HFF-Myc (cell line): ENCODE measurements around the gene RUFY4.

ENCODE experiments used
- DNase-seq: peaks from one replicate; pipeline ENCODE4 v3.0.0-alpha.2; 2011; ENCODE audit warnings: low read depth; ENCODE audit errors: extremely low read depth
- H3K4me3 ChIP-seq: replicated peaks from 2 replicates; pipeline ENCODE4 v1.5.1; 2011; ENCODE audit warnings: low read depth, mild to moderate bottlenecking, control low read depth, low read length
- TF ChIP-seq, protein P1 (sequence below): IDR thresholded peaks from 2 replicates; pipeline ENCODE4 v1.5.1; 2012; ENCODE audit warnings: mild to moderate bottlenecking, low read depth, low read length, control low read depth; ENCODE audit errors: missing control alignments

Gene RUFY4

GRCh38 chr2:218063896-218064295 is 5.2 kb upstream of the RUFY4 start:
- DNase-seq = no peak
- no peak overlapping the region for H3K4me3 ChIP-seq
- TF ChIP-seq, protein P1, sequence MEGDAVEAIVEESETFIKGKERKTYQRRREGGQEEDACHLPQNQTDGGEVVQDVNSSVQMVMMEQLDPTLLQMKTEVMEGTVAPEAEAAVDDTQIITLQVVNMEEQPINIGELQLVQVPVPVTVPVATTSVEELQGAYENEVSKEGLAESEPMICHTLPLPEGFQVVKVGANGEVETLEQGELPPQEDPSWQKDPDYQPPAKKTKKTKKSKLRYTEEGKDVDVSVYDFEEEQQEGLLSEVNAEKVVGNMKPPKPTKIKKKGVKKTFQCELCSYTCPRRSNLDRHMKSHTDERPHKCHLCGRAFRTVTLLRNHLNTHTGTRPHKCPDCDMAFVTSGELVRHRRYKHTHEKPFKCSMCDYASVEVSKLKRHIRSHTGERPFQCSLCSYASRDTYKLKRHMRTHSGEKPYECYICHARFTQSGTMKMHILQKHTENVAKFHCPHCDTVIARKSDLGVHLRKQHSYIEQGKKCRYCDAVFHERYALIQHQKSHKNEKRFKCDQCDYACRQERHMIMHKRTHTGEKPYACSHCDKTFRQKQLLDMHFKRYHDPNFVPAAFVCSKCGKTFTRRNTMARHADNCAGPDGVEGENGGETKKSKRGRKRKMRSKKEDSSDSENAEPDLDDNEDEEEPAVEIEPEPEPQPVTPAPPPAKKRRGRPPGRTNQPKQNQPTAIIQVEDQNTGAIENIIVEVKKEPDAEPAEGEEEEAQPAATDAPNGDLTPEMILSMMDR = no peak

DNA sequence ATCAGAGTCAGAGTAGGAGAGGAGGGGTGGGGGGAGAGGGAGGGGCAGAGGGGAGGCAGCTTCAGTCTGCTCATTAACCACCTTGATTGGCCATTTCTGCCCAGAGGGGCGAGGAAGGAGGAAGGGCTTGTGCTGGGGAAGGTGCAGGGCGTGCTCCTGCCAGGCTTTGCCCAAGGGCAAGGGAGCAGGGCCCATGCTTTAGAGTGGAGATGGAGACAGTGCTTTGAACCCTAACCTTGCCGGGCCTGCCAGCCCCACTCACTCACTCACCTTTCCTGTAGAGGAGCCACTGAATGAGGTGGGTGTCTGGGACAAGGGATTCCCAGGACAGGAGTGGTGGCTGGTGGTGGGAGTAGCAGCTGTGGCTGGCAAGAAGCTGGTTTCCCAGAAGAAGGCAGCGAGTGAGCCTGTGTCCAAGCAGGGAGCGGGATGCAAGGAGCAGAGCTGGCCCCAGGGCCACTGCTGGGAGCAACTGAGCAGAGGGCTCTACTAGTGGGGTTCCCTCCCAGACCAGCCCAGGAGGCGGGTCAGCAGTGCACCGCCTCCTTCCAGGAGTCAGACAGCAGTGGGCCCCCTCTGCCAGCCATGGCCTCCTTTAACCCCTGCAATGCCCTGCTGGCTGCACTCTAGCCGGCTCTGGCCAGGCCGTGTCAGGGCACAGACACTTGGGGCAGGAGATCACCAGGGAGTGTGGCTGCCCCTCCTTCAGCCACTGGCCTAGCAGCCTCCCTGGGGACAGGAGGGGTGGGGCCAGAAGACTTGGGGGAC is 3.6 kb upstream of the RUFY4 start:
- no peak for DNase-seq
- no peak overlapping the region for H3K4me3 ChIP-seq
- TF ChIP-seq, protein P1 = no peak

DNA sequence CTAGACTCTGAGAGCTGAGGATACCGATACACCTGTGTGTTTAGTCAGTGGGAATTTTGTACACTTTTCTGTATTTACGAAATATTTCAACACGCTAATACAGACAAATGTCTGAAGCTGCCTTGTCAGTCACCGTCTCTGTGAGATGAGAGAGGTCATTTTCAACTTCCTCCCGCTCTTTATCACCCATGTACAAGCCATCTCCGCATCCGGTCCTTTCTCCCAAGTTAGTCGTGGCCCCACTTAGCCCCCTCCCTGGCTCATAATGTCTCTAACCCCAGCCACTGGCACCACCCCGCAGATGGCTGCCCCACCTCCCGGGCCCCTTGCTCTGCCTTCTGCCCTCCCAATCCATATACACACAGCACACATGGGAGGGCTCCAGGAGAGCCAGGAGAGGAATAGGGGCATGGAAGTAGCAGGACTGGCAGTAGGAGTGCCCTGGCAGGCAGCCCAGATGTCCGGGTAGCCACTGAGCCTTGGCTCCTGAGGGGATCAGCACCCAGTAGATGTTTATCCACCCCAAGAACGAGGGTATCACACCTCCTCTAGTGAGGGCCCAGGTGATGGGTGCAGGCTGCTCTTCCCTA is 2.0 kb upstream of the RUFY4 start:
- no peak overlapping the region for H3K4me3 ChIP-seq
- TF ChIP-seq, protein P1 = no peak
- DNase-seq = no peak

GRCh38 chr2:218067523-218067922 is 1.5 kb upstream of the RUFY4 start:
- no peak for DNase-seq
- no peak overlapping the region for H3K4me3 ChIP-seq
- TF ChIP-seq, protein P1 = no peak

DNA sequence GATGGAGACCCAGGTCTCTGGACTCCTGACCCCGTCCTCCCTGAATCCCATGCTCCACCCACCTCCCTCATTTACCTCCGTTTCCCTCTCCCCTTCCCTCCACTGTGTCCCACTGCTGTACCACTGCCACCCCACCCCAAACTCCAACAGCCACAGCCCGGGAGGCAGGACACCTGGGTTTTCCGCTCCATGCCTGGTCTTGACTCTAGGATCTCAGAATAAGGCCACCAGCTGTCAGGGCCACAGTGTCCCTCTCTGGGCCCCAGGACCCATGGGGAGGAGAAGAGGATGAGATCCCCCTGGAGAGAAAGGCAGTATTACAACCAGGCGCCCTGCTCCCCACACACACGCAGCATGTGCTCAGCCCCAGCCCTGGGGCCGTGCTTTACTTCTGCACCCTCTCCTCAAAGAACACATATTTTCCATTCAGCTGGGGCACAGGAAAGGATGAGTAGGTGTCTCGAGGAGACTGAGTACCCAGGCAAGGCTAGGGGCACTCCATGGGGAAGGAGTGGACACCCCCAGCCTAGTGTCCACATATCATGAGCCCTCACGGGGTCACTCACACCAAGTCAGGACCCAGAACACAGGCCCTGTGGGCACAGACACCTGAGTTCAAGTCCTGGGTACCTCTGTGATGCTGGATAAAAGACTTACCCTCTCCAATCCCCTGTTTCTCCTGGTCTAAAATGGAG is 700 bp downstream of the RUFY4 start:
- TF ChIP-seq, protein P1 = no peak
- DNase-seq = no peak

DNA sequence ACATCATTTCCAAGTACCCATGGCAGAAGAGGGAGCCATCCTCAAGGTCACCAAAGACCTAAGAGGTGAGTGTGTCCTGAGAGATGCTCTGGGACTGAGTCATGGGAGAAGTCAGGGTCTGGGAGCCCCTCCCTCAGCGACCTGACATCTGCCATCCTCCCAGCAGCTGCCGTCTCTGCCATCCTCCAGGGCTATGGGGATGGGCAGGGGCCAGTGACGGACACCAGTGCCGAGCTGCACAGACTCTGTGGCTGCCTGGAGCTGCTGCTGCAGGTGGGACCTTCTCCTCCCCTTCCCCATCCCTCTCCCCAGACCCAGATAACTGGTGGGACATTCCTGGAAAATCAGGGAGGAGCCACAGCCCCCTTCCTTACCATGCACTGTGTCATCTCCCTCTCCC is 1.5 kb downstream of the RUFY4 start:
- TF ChIP-seq, protein P1 = no peak
- H3K4me3 ChIP-seq = no peak overlapping the region
- no peak for DNase-seq

More for the DNA sequence above, 700 bp downstream of the RUFY4 start:
- H3K4me3 ChIP-seq = no peak overlapping the region
